Heart left ventricle (tissue), 16 donors: ENCODE measurements around the gene IL22RA1. TPM values are rescaled to one million over a fixed set of nuclear protein-coding genes. Genes with fewer than 3 reads are reported as not detected.

Source experiments
- ATAC-seq, 4 donors: fragments of 200-7000 bp; cut with Tn5 transposase; one replicate each; pipeline ENCODE4 v1.9.1; 2020 to 2022; ENCODE audit warnings: moderate library complexity in 4 of 4, mild to moderate bottlenecking in 3 of 4, moderate number of reproducible peaks in 1 of 4
- DNase-seq, 5 donors: peaks; one replicate each; pipeline ENCODE4 v3.0.0-alpha.2; 2020
- H3K27ac ChIP-seq, 12 donors: fragments of 200-600 bp; sonication (generic) in 4 of 12; one replicate each; pipeline versions ENCODE4 v1.5.0 to v1.8.0; 2016 to 2022; ENCODE audit warnings: mild to moderate bottlenecking in 2 of 12
- H3K27me3 ChIP-seq, 9 donors: fragments of 200-600 bp; sonication (generic) in 2 of 9; one replicate each; pipeline versions ENCODE4 v1.5.1 to v1.8.0; 2016 to 2022; ENCODE audit warnings: mild to moderate bottlenecking in 3 of 9
- H3K36me3 ChIP-seq, 9 donors: fragments of 200-600 bp; sonication (generic) in 2 of 9; one replicate each; pipeline versions ENCODE4 v1.5.0 to v1.8.0; 2018 to 2022; ENCODE audit warnings: mild to moderate bottlenecking in 2 of 9
- H3K4me1 ChIP-seq, 12 donors: fragments of 200-600 bp; sonication (generic) in 4 of 12; one replicate each; pipeline versions ENCODE4 v1.5.0 to v1.8.0; 2016 to 2022; ENCODE audit warnings: mild to moderate bottlenecking in 3 of 12
- H3K4me3 ChIP-seq, 12 donors: fragments of 200-600 bp; sonication (generic) in 4 of 12; one replicate each; pipeline versions ENCODE4 v1.5.0 to v1.8.0; 2017 to 2022; ENCODE audit warnings: mild to moderate bottlenecking in 9 of 12, moderate library complexity in 4 of 12
- H3K9me3 ChIP-seq, 12 donors: fragments of 200-600 bp; sonication (generic) in 4 of 12; one replicate each; pipeline versions ENCODE4 v1.5.0 to v1.8.0; 2016 to 2022; ENCODE audit warnings: mild to moderate bottlenecking in 1 of 12
- CTCF ChIP-seq, 12 donors: fragments of 200-600 bp; sonication (generic) in 4 of 12; IDR thresholded peaks; one replicate each; pipeline versions ENCODE4 v1.5.0 to v1.8.0; 2018 to 2022; ENCODE audit warnings: antibody characterized with exemption in 12 of 12, mild to moderate bottlenecking in 5 of 12
- POLR2A ChIP-seq, 2 donors: fragments of 450-650 bp; IDR thresholded peaks; one replicate each; pipeline ENCODE4 v1.6.1; 2017; ENCODE audit warnings: antibody characterized with exemption in 2 of 2, mild to moderate bottlenecking in 2 of 2, moderate library complexity in 2 of 2
- WGBS, 4 donors: extraction: QIAGEN DNeasy Blood & Tissue Kit in 2 of 4; methylation state at CpG; one replicate each; pipeline versions ENCODE4 v1.1.5 to v1.1.7; 2013 to 2018; 5-methylcytosine and 5-hydroxymethylcytosine counted together
- intact Hi-C, 10 donors: fragments of 100-400 bp; cut with DNase I; formaldehyde crosslinking; loops; one replicate each; pipeline versions ENCODE4 v1.11.1 to v1.14.2; 2022
- polyA plus RNA-seq, 2 donors: library from polyadenylated mRNA; stranded (reverse); fragments of 200-250 nt; gene quantifications; one replicate each; pipeline ENCODE4 v1.2.3, GENCODE V29; 2013
- total RNA-seq, 9 donors: library from RNA; depleted of rRNA in 2 of 9; stranded (reverse); fragments of >200 nt in 2 of 9; fragmentation: NEBNext Ultra II Directional in 3 of 9; extraction: Animal tissue kit (Norgen Biotek cat#: 25700) in 3 of 9; gene quantifications; one replicate each; pipeline versions ENCODE4 v1.1.0 to v1.2.4, GENCODE V29; 2016 to 2023
- donor health status: ischemic (EF 13 %, LVEDD 7.1; RV severe dilation, severe dysfunction).
- donor health status: healthy with polysubstance abuse.
- donor health status: DM: no; HTN: yes; CAD: no.
- donor health status: DM: no; HTN: no; CAD: no.
- donor health status: ischemic (EF 25% LVEDD 6.9; RV normal size, moderate dysfunction).
- donor health status: ischemic (EF 25% LVEDD 5.7; RV mildly dilated, moderate dysfunction).
- donor health status: healthy.
- donor health status: DM: yes; HTN: yes; CAD: no.
- donor health status: ischemic (EF 35%, LVEDD 5.7; RV mildly dilated, moderate dysfunction).
- donor health status: nonischemic (EF 11% LVEDD 7.7; RV severe dilation, severe dysfunction).
- donor health status: DM: yes; HTN: yes; CAD: no.
- donor health status: PGD.
- donor health status: ischemic (EF 29% LVEDD 5.4; RV normal size, mild dysfunction).
- donor health status: nonischemic (EF 23%, LVEDD 6.1; RV moderate dilation, normal function).

IL22RA1 gene
- total and polyA plus RNA-seq, 11 donors: 0.04 to 1.3 (median 0.36) TPM; not detected in 3

- Histone ChIP-seq H3K4me1 (peaks cover 0 to 14% (median 3%) of the 10 kb centered on the region in 12 donors), H3K27ac (peak overlapping the region in 1 of 12 donors; percentile 7), H3K4me3 (peak overlapping the region in 8 of 12 donors; percentile 4 to 32 (median 24)), H3K9me3 (no peaks in the 10 kb centered on the region), H3K27me3 (peaks cover 0 to 31% (median 7%) of the 10 kb centered on the region in 9 donors), H3K36me3 (no peaks in the 10 kb centered on the region)
- no peak for TF ChIP-seq POLR2A (IDR thresholded peaks at IDR 0.05)
- TF ChIP-seq CTCF (IDR thresholded peaks at IDR 0.05): peak; percentile 63 to 87 (median 84)
- peak; percentile 81 to 92 (median 87) for DNase-seq
- WGBS, 4 donors: 14 to 18% (median 15%) methylated on average over 31 to 36 of the region's 36 CpGs
- intact Hi-C loops: loop anchor here in 2 of 10 donors (2.0 to 5.0 kb wide), 2 partner anchors 240 to 242 kb away; no protein-coding TSS in a partner anchor
- ATAC-seq: peak; percentile 79 to 95 (median 94)
These were observed 7.6 kb upstream of the IL22RA1 start for GRCh38 chr1:24150234-24151174.

- DNase-seq (peak in 1 of 5 donors; percentile 44), ATAC-seq (peak in 3 of 4 donors; percentile 44 to 51 (median 47))
- Histone ChIP-seq H3K4me3 (peak overlapping the region in 1 of 12 donors; percentile 23), H3K36me3 (no peaks in the 10 kb centered on the region), H3K9me3 (no peaks in the 10 kb centered on the region), H3K4me1 (peaks cover 0 to 14% (median 3%) of the 10 kb centered on the region in 12 donors), H3K27me3 (peaks cover 0 to 31% (median 7%) of the 10 kb centered on the region in 9 donors), H3K27ac (no peak overlapping the region)
- TF ChIP-seq CTCF (IDR thresholded peaks at IDR 0.05) (no peak), POLR2A (IDR thresholded peaks at IDR 0.05) (no peak)
- WGBS, 4 donors: 38 to 49% (median 42%) methylated on average over 5 of the region's 5 CpGs
- intact Hi-C loops: loop anchor here in 2 of 10 donors (2.0 to 5.0 kb wide), 2 partner anchors 241 to 242 kb away; no protein-coding TSS in a partner anchor
These were observed 6.9 kb upstream of the IL22RA1 start for GRCh38 chr1:24149866-24150233.

GRCh38 chr1:24147816-24148215 lies 4.9 kb upstream of the IL22RA1 start:
- intact Hi-C loops: no loop called here
- peaks cover 0 to 21% (median 9%) of the 10 kb centered on the region in 12 donors for H3K4me1 ChIP-seq
- DNase-seq (no peak), ATAC-seq (no peak)
- no peaks in the 10 kb centered on the region for H3K9me3 ChIP-seq
- TF ChIP-seq POLR2A (IDR thresholded peaks at IDR 0.05) (no peak), CTCF (IDR thresholded peaks at IDR 0.05) (no peak)
- H3K27ac ChIP-seq: no peak overlapping the region
- no peak overlapping the region for H3K4me3 ChIP-seq
- 50 to 71% (median 65%) methylated on average over 5 to 6 of the region's 6 CpGs for WGBS, 4 donors
- H3K36me3 ChIP-seq: no peaks in the 10 kb centered on the region
- peaks cover 0 to 28% (median 7%) of the 10 kb centered on the region in 9 donors for H3K27me3 ChIP-seq

- H3K27ac ChIP-seq: no peak overlapping the region
- no peaks in the 10 kb centered on the region for H3K36me3 ChIP-seq
- no peak for TF ChIP-seq POLR2A (IDR thresholded peaks at IDR 0.05)
- TF ChIP-seq CTCF (IDR thresholded peaks at IDR 0.05): no peak
- ATAC-seq (no peak), DNase-seq (no peak)
- peaks cover 0 to 23% (median 7%) of the 10 kb centered on the region in 9 donors for H3K27me3 ChIP-seq
- intact Hi-C loops: no loop called here
- no peaks in the 10 kb centered on the region for H3K9me3 ChIP-seq
- H3K4me1 ChIP-seq: peaks cover 0 to 27% (median 9%) of the 10 kb centered on the region in 12 donors
- no peak overlapping the region for H3K4me3 ChIP-seq
- 80 to 90% (median 83%) methylated on average over 9 of the region's 9 CpGs for WGBS, 4 donors
These were observed 4.3 kb upstream of the IL22RA1 start for GRCh38 chr1:24147194-24147593.
